NCI-H128 (cell line): Measurements from ENCODE around the gene DPYSL4.
"Not testable (repeated sequence)": the region's sequence is repeated elsewhere in the genome, so short reads cannot be mapped to it uniquely, and the experiment has no call there.

Experiments
- DNase-seq: peaks from one replicate; lab custom pipeline; 2025; ENCODE audit not compliant: unreplicated experiment; lab: John Stamatoyannopoulos, UW

Gene DPYSL4

DNA sequence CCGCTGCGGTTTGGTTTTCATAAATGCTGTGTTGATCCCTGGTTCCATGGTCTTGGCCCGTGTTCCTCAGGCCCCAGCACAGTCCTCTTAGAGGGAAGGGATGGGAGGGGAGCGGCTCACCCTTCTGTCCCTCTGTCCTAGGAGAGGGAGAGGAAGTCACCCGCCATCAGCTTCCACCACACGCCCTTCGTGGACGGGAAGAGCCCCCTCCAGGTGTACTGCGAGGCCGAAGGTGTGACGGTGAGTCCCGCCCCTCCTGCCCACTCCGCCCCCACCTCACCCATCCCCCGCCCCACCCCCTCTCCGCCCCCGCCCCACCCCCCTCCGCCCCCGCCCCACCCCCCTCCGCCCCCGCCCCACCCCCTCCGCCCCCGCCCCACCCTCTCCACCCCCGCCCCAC lies 37.5 kb upstream of the DPYSL4 start:
- no peak for DNase-seq

DNA sequence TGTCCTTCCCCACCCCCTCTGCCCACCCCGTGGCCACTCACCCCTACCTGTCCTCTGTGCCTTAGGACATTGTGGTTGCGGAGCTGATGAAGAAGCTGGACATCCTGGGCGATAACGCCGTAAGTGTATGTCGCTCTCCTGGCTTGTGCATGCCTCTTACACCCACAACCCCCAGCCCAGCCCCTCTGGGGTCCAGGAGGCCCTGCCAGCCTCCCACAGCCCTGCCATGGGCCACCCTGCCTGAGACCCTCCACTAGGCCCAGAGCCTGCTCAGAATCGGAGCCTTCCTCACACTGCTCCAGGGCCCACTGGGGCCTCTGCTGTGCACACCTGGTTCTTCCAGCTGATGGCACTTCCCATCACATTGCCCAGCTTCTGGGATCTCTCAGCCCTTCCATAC lies 36.8 kb upstream of the DPYSL4 start:
- DNase-seq: no peak

DNA sequence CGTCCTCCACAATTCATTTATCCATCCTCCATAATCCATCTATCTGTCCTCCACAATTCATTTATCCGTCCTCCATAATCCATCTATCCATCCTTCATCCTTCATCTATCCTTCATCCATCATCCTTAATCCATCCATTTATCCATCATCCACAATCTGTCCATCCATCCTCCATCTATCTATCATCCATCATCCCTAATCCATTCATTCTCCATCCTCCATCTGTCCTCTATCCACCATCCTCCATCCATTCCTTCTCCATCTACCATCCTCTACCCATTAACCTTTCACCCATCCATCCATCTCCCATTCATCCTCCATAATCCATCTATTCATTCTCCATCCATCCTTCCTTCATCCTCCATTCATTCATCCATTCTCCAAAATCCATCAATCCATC lies 36.0 kb upstream of the DPYSL4 start:
- no peak for DNase-seq

- DNase-seq: no peak
These were observed 35.3 kb upstream of the DPYSL4 start for GRCh38 chr10:132151286-132151950.

DNA sequence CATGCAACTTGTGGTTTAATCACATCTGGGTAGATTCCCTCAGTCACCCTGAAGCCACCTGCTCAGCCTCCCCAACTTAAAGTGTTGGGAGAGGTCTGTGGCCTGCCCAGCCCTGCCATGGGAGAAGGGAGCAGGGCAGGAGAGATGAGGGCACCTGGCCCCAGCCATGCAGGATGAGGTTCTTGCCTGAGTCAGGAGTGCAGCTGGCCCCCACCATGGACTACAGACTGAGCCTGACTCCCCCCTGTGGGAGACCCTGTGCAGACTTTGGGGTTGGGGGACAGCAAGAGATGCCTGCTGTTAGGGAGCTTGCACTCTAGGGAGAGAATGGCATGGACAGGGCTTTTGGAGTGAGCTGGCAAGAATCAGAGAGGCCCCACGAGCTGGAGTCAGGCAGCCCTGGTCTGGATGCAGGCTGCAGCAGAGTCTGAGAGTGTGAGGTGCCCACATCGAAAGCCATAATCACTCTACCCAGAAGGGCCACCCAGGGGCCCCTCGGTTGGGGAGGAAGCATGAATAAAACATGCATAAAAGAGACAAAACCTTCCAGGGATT lies 34.7 kb upstream of the DPYSL4 start:
- no peak for DNase-seq

DNA sequence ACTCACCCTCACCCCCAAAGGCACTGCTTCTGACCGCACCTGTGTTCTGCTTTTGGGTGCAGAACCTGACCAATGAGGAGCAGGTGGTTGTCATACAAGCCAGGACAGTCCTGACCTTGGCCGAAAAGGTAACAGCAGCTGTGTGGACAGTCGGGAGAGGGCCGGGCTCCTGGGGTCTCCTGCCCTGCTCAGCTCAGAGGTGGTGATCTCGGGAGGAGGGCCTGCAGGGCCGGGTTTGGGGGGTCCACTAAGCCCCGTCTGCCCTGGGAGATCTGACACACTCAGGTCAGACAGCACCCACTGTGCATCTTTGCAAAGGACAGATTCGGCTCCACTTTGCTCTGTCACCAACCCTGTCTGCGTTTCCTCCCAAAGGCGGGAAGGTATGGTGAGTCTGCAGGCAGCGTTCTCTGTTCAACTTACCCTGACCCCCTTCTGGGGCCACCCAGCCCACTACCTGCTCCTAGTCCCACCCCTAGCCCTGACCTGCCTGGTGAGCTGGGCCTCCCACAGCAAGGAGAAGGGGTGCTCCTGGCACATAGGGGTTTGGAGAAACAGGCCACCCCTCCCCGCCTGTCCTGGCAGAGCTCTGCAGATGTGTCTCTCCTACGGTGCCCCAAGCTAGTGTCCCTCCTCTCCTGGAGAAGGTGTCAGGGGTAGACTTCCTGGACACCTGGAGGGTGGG lies 33.7 kb upstream of the DPYSL4 start:
- DNase-seq: no peak

DNA sequence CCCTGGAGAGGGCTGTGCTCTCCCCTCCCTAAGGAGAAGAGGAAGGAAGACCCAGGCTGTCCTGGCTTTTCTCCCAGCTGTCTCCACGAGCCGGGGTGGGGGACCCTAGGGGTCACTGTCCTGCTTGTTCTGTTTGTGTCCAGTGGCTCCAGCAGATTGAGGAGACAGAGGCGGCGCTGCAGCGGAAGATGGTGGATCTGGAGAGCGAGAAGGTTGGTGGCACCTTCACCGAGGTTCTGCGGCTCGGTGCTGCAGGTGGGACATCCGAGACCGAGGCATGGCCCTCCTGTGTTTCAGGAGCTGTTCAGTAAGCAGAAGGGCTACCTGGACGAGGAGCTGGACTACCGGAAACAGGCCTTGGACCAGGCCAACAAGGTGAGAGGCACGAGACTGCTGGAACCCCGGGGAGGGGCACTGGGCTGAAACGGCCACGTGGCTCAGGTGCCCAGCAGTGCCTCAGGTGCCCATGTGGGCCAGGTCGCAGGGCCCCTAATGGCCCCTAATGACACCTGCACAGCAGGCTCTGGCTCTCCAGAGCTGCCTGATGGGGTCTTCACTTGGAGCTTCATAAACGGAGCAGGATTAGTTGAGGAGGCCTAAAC lies 33.0 kb upstream of the DPYSL4 start:
- no peak for DNase-seq

DNA sequence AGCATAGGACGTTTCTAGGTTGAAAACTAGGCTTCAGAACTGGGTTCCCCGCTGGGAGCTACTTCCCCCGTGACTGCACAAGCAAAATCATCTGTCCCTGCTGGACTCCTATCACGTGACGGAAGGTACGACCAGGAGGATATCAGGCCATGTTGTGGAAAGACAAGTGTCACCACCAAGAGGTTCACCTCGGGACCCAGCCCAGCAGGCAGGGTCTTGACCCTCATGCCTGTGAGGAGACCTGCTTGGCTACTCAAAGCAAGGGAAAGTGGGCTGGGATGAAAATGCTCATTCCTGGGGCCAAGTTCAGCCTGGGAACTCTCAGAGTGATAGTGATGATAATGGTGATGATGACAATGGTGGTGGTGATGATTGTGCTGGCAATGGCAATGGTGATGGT lies 32.3 kb upstream of the DPYSL4 start:
- DNase-seq: no peak

DNA sequence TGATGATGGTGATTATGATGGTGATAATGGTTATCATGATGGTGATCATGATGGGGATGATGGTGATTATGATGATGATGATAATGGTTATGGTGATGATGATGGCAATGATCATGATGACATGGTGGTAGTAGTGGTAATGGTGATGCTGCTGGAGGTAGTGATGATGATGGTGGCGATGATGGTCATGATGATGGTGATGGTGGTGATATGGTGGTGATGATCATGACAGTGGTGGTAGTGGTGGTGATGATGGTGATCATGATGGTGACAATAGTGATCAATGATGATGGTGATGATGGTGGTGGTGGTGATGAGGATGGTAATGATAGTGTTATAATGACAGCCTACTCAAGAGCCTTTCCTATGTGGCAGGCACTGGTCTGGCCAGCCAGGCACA lies 31.8 kb upstream of the DPYSL4 start:
- no peak for DNase-seq

- no peak for DNase-seq
These were observed 30.9 kb upstream of the DPYSL4 start for GRCh38 chr10:132155723-132156381.

GRCh38 chr10:132156382-132156781 lies 30.4 kb upstream of the DPYSL4 start:
- no peak for DNase-seq

GRCh38 chr10:132157101-132157500 lies 29.6 kb upstream of the DPYSL4 start:
- no peak for DNase-seq

GRCh38 chr10:132158122-132158741 lies 28.5 kb upstream of the DPYSL4 start:
- no peak for DNase-seq

- DNase-seq: no peak
These were observed 27.9 kb upstream of the DPYSL4 start for GRCh38 chr10:132158823-132159222.

DNA sequence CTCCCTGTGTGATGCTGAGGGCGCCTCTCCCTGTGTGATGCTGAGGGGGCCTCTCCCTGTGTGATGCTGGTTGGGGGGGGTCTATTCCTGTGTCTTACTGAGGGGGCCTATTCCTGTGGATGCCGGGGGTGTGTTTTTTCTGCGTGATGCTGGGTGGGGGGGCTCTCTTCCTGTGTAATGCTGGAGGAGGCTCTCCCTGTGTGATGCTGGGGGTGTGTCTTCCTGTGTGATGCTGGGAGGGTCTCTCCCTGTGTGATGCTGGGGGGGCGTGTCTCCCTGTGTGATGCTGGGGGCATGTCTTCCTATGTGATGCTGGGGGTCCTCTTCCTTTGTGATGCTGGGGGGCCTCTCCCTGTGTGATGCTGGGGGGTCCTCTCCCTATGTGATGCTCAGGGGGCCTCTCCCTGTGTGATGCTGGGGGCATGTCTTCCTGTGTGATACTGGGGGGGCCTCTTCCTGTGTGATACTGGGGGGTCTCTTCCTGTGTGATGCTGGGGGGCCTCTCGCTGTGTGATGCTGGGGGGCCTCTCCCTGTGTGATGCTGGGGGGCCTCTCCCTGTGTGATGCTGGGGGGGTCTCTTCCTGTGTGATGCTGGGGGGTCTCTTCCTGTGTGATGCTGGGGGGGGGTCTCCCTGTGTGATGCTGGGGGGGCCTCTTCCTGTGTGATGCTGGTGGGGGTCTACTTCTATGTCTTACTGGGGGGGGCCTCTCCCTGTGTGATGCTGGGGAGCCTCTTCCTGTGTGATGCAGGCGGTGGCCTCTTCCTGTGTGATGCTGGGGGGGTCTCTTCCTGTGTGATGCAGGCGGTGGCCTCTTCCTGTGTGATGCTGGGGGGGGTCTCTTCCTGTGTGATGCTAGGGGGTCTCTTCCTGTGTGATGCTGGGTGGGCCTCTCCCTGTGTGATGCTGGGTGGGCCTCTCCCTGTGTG lies 27.2 kb upstream of the DPYSL4 start:
- not testable (repeated sequence) for DNase-seq

DNA sequence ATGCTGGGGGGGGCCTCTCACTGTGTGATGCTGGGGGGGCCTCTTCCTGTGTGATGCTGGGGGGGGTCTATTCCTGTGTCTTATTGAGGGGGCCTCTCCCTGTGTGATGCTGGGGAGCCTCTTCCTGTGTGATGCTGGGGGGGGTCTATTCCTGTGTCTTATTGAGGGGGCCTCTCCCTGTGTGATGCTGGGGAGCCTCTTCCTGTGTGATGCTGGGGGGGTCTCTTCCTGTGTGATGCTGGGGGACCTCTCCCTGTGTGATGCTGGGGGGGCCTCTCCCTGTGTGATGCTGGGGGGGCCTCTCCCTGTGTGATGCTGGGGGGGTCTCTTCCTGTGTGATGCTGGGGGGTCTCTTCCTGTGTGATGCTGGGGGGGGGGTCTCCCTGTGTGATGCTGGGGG lies 26.5 kb upstream of the DPYSL4 start:
- DNase-seq: not testable (repeated sequence)

GRCh38 chr10:132160834-132161622 lies 25.7 kb upstream of the DPYSL4 start:
- DNase-seq: not testable (repeated sequence)

- no peak for DNase-seq
These were observed 24.7 kb upstream of the DPYSL4 start for GRCh38 chr10:132162021-132162531.
